ENCODE data around the gene EPS15.

Gene EPS15

DNA sequence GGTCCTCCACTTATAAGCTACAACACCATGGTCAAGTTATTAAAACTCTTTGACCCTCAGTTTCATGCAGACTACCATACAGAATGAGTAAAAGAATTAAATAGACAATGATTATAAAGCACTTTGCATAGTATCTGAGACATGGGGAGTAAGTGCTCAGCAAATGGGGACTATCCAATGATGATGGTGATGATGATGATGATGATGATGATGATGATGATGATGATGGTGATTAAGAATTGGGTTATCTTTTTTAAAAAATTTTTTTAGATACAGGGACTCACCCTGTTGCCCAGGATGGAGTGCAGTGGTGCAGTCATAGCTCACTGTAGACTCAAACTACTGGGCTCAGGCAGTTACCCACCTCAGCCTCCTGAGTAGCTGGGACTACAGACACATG is 8.1 kb upstream of the EPS15 start:
- FAIRE-seq (no peak), DNase-seq (ENCODE audit: insufficient read length, low spot score) (no peak)
- no peak for TF ChIP-seq SPI1 (IDR thresholded peaks at IDR 0.05; ENCODE audit: low read depth, low read length)
- TF ChIP-seq PAX5 (IDR thresholded peaks at IDR 0.05; ENCODE audit: insufficient read depth, low read length, severe bottlenecking) = no peak
- TF ChIP-seq POLR2A (IDR thresholded peaks at IDR 0.05; ENCODE audit: low read depth, low read length) = no peak
- TF ChIP-seq POLR2AphosphoS5 (IDR thresholded peaks at IDR 0.05; ENCODE audit: low read depth, low read length) = no peak
- no peak for TF ChIP-seq TAF1 (IDR thresholded peaks at IDR 0.05; ENCODE audit: low read depth, low read length)
- TF ChIP-seq POU2F2 (IDR thresholded peaks at IDR 0.05; ENCODE audit: low read depth, low read length) = no peak

DNA sequence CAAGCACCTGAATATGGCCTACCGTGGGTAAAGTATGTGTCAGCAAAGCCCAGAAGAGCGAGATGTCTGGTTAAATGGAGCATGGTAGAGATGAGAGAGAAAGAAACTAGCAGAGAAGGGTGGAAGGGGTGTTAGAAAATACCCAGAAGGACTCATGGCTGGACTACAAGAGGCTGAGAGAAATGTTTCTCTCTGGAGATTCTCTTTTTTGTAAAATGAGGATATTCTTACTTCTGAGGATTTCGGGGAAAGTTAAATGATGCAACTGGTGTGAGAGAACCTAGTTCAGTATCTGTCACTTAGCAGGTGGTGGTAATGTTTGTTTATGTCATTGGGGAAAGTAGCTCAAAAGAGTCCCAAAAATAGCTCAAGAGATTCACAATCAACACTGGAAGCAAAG is 7.2 kb upstream of the EPS15 start:
- DNase-seq (ENCODE audit: insufficient read length, low spot score) (no peak), FAIRE-seq (no peak)
- no peak for TF ChIP-seq PAX5 (IDR thresholded peaks at IDR 0.05; ENCODE audit: insufficient read depth, low read length, severe bottlenecking)
- TF ChIP-seq POLR2A (IDR thresholded peaks at IDR 0.05; ENCODE audit: low read depth, low read length) = no peak
- TF ChIP-seq TAF1 (IDR thresholded peaks at IDR 0.05; ENCODE audit: low read depth, low read length) = no peak
- no peak for TF ChIP-seq POU2F2 (IDR thresholded peaks at IDR 0.05; ENCODE audit: low read depth, low read length)
- TF ChIP-seq POLR2AphosphoS5 (IDR thresholded peaks at IDR 0.05; ENCODE audit: low read depth, low read length) = no peak
- no peak for TF ChIP-seq SPI1 (IDR thresholded peaks at IDR 0.05; ENCODE audit: low read depth, low read length)

DNA sequence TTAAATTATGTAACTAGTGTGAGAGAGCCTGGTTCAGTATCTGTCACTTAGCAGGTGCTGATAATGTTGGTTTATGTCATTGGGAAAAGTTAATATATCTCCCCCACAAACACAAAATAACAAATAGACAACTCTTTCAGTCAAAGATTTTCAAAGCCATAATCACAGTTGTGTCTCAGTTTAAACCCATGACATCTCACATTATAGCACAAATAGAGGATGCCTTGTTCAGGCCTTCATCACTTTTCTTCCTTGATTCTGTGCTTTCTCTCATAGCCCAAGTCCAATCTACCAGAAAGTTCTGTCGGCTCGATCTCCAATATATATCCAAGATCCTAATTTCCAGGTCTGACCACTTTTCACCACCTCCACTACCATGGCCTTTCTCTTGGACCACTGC is 6.2 kb upstream of the EPS15 start:
- FAIRE-seq (no peak), DNase-seq (ENCODE audit: insufficient read length, low spot score) (no peak)
- TF ChIP-seq POLR2AphosphoS5 (IDR thresholded peaks at IDR 0.05; ENCODE audit: low read depth, low read length) (no peak), SPI1 (IDR thresholded peaks at IDR 0.05; ENCODE audit: low read depth, low read length) (no peak), POU2F2 (IDR thresholded peaks at IDR 0.05; ENCODE audit: low read depth, low read length) (no peak), TAF1 (IDR thresholded peaks at IDR 0.05; ENCODE audit: low read depth, low read length) (no peak)

DNA sequence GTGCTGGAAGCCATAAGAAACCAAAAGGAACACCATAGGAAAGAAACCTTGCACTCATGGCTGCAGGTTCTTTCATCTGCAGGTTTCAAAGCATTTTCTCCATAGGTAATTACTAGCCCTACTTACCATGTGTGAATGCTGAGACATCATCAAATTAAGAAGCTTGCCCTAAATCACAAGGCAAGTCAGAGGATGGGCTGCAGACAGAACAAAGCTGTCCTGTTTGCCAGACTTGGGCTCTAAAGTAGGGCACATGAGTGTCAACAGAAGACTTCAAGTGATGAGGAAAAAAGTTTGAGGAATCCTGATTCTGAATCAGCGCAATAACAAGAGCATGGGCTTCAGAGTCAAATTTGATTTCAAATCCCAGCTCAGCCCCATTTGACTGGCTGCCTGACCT is 5.8 kb upstream of the EPS15 start:
- FAIRE-seq (no peak), DNase-seq (ENCODE audit: insufficient read length, low spot score) (no peak)
- TF ChIP-seq PAX5 (IDR thresholded peaks at IDR 0.05; ENCODE audit: insufficient read depth, low read length, severe bottlenecking) (no peak), POLR2AphosphoS5 (IDR thresholded peaks at IDR 0.05; ENCODE audit: low read depth, low read length) (no peak), TAF1 (IDR thresholded peaks at IDR 0.05; ENCODE audit: low read depth, low read length) (no peak), POU2F2 (IDR thresholded peaks at IDR 0.05; ENCODE audit: low read depth, low read length) (no peak), POLR2A (IDR thresholded peaks at IDR 0.05; ENCODE audit: low read depth, low read length) (no peak), SPI1 (IDR thresholded peaks at IDR 0.05; ENCODE audit: low read depth, low read length) (no peak)

DNA sequence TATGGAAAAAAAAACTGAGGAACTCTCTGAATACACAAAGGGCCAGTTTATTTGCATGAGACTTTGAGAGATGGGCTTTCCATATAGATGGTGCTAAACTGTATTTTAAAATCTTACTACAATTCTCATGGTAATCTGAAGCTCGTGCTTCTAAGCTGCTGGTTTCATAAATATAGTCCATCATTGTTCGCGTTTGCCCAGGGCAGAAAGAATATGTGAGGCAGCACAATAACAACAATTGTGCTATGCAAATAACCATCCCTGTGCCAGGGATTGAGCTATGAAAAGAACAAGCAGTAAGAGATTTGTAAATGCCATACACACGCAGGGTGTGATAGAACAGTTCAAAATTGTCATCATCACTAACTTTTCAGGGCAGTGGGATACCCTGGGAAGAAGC is 4.9 kb upstream of the EPS15 start:
- FAIRE-seq = peak; percentile 9
- no peak for DNase-seq (ENCODE audit: insufficient read length, low spot score)
- TF ChIP-seq POLR2AphosphoS5 (IDR thresholded peaks at IDR 0.05; ENCODE audit: low read depth, low read length) = no peak
- TF ChIP-seq TAF1 (IDR thresholded peaks at IDR 0.05; ENCODE audit: low read depth, low read length) = no peak
- TF ChIP-seq PAX5 (IDR thresholded peaks at IDR 0.05; ENCODE audit: insufficient read depth, low read length, severe bottlenecking) = no peak

DNA sequence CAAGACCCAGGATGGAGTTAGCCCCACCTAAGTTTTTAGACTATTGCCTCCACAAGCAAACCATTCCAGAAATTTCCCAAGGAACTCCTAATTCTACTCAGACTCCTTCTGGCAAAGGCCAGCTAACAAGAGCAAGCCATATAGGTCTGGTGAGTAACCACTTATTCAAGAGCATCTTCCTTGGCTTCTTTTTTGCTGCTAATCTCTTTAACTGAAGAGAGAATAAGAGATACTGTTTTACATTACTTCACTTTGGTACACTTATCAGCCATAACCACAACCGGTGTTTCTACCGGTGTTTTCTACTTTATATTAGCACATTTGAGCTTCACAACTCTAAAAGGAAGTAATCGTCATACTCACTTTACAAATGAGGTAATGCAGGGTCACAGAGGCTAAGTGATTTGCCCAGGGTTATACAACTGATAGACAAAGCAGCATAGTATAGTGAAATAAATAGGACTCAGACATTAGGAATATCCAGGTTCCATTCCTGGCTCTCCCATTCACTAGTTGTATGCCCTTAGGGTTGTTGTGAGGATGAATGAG is 1.7 kb upstream of the EPS15 start:
- FAIRE-seq (peak; percentile 68), DNase-seq (ENCODE audit: insufficient read length, low spot score) (no peak)
- TF ChIP-seq POU2F2 (IDR thresholded peaks at IDR 0.05; ENCODE audit: low read depth, low read length) (no peak), SPI1 (IDR thresholded peaks at IDR 0.05; ENCODE audit: low read depth, low read length) (no peak), TAF1 (IDR thresholded peaks at IDR 0.05; ENCODE audit: low read depth, low read length) (no peak), PAX5 (IDR thresholded peaks at IDR 0.05; ENCODE audit: insufficient read depth, low read length, severe bottlenecking) (no peak), POLR2A (IDR thresholded peaks at IDR 0.05; ENCODE audit: low read depth, low read length) (no peak), POLR2AphosphoS5 (IDR thresholded peaks at IDR 0.05; ENCODE audit: low read depth, low read length) (no peak)

DNA sequence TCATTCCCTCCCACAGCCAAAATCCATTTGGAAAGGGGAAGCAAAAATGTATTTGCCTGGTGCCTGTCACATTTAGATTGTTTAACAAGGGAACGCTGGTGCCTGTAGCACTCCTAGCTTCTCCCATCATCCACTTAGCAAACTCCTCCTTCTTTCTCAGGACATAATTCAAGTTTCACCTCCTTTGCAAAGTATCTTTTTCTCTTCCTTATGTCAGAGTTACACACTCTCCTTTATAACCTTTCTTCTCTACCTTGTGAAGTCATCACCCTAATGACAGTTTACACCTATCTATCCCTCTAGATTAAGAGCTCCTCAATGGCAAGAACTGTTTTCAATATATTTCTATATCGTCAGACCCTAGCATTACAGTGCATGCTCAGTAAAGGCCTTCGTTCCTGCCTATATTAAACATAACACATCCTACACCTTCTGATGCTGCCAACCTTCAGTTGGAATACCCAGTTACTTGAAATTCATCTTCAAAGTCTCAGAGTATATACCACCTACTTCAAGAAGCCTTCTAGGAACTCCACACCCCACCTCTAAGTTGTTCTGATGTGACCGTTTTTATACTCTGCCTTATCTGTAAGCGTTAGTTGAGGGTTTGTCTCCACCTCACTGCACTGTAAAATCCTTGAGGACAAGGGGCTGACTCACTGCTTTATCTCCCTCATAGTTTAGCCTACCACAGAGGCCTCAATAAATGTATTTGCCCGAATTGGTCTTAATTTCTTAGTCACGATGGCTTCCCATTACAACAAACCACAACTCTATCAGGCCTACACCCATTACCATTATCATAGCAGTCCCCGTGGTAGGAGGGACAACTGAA is 1.0 kb upstream of the EPS15 start:
- FAIRE-seq = peak; percentile 51
- TF ChIP-seq TAF1 (IDR thresholded peaks at IDR 0.05; ENCODE audit: low read depth, low read length) = no peak
- no peak for TF ChIP-seq POLR2AphosphoS5 (IDR thresholded peaks at IDR 0.05; ENCODE audit: low read depth, low read length)
- no peak for TF ChIP-seq POLR2A (IDR thresholded peaks at IDR 0.05; ENCODE audit: low read depth, low read length)
- TF ChIP-seq PAX5 (IDR thresholded peaks at IDR 0.05; ENCODE audit: insufficient read depth, low read length, severe bottlenecking) = no peak
- TF ChIP-seq SPI1 (IDR thresholded peaks at IDR 0.05; ENCODE audit: low read depth, low read length) = no peak
- TF ChIP-seq POU2F2 (IDR thresholded peaks at IDR 0.05; ENCODE audit: low read depth, low read length) = no peak
- DNase-seq (ENCODE audit: insufficient read length, low spot score) = no peak

DNA sequence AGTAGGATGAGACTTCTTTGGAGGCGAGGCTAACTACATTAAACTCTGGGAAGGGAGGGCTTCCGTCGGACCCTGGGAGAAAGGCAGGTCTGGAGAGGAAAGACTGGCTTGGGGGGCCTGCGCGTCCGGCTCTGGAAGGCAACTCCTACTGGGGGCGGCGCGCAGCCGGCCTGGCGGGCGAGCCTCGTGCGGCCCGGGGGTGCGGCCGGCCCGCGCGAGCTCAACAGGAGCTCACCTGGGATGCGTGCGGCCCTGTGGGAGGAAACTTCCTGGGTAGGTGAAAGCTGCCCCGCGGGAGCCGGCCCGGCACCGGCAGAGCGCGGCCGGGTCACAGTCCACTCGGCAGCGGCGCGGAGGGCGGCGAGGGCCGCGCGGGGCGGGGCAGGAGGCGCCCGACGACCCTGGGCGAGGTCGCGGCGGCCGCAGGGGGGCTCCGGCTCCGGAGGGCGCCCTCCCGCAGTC is 449 bp downstream of the EPS15 start:
- FAIRE-seq (no peak), DNase-seq (ENCODE audit: insufficient read length, low spot score) (peak; percentile 25)
- TF ChIP-seq SPI1 (IDR thresholded peaks at IDR 0.05; ENCODE audit: low read depth, low read length) = no peak
- TF ChIP-seq POLR2A (IDR thresholded peaks at IDR 0.05; ENCODE audit: low read depth, low read length) = no peak
- no peak for TF ChIP-seq TAF1 (IDR thresholded peaks at IDR 0.05; ENCODE audit: low read depth, low read length)
- no peak for TF ChIP-seq POU2F2 (IDR thresholded peaks at IDR 0.05; ENCODE audit: low read depth, low read length)
- no peak for TF ChIP-seq POLR2AphosphoS5 (IDR thresholded peaks at IDR 0.05; ENCODE audit: low read depth, low read length)
- no peak for TF ChIP-seq PAX5 (IDR thresholded peaks at IDR 0.05; ENCODE audit: insufficient read depth, low read length, severe bottlenecking)

DNA sequence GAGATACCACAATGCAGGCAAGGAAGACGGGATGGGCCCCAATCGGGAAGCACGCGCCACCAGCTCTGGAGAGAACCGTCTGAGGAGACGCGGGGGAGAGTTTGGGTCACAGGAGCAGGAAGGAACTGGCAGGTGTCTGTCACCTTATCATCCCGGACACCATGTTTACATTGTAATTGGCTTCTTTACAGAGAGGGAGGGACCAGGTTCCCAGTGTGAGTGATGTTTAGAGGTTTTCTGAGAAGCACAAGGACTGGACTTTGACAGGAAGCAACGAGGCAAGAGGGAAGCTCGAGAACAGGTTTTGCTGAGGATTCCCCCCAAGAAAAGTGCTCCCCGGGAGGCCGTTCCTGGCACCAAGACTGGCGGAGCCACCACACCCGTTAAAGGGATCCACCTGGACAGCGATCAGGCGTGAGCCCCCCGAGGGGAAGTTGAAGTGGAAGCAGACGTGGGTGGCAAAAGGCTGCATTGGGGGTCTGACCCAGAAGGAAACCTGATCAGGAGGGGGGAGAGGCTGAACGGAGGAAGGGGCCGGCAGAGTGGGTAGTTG is 957 bp downstream of the EPS15 start:
- DNase-seq (ENCODE audit: insufficient read length, low spot score) (no peak), FAIRE-seq (peak; percentile 94)
- TF ChIP-seq SPI1 (IDR thresholded peaks at IDR 0.05; ENCODE audit: low read depth, low read length) (peak; percentile 26; the same call in 1 of the 2 replicates), POLR2AphosphoS5 (IDR thresholded peaks at IDR 0.05; ENCODE audit: low read depth, low read length) (peak; percentile 67), POU2F2 (IDR thresholded peaks at IDR 0.05; ENCODE audit: low read depth, low read length) (no peak), PAX5 (IDR thresholded peaks at IDR 0.05; ENCODE audit: insufficient read depth, low read length, severe bottlenecking) (no peak), POLR2A (IDR thresholded peaks at IDR 0.05; ENCODE audit: low read depth, low read length) (peak; percentile 72; the same call in 1 of the 2 replicates)

Measured in GM12891 (cell line).